Right atrium auricular region (tissue), 2 donors: Measurements from ENCODE around the gene BABAM2. TPM values are rescaled to one million over a fixed set of nuclear protein-coding genes. Genes with fewer than 3 reads are reported as not detected.

Source experiments
- DNase-seq: peaks from one replicate; pipeline ENCODE4 v3.0.0-alpha.2; 2019; ENCODE audit warnings: low spot score
- H3K27ac ChIP-seq, 2 donors: fragments of 200-600 bp; sonication (generic); 1 replicate in 1 of 2; 2 replicates in 1 of 2; pipeline ENCODE4 v1.5.1; 2016 to 2019
- H3K27me3 ChIP-seq, 2 donors: fragments of 200-600 bp; sonication (generic); one replicate each; pipeline versions ENCODE4 v1.5.1 to v1.6.0; 2017 to 2019
- H3K36me3 ChIP-seq: fragments of 200-600 bp; sonication (generic); one replicate; pipeline ENCODE4 v1.5.1; 2016
- H3K4me1 ChIP-seq, 2 donors: fragments of 200-600 bp; sonication (generic); one replicate each; pipeline versions ENCODE4 v1.5.1 to v1.6.0; 2017 to 2019
- H3K4me3 ChIP-seq, 2 donors: fragments of 200-600 bp; sonication (generic); 1 replicate in 1 of 2; 2 replicates in 1 of 2; pipeline ENCODE4 v1.5.1; 2017 to 2019; ENCODE audit warnings: mild to moderate bottlenecking in 1 of 2, moderate library complexity in 1 of 2
- H3K9me3 ChIP-seq, 2 donors: fragments of 200-600 bp; sonication (generic); one replicate each; pipeline ENCODE4 v1.5.1; 2019
- CTCF ChIP-seq, 2 donors: fragments of 200-600 bp; sonication (generic); IDR thresholded peaks; one replicate each; pipeline ENCODE4 v1.5.1; 2019; ENCODE audit warnings: antibody characterized with exemption in 2 of 2
- total RNA-seq, 2 donors: library from RNA; depleted of rRNA; stranded (reverse); fragments of >200 nt; gene quantifications; one replicate each; pipeline ENCODE4 v1.1.0, GENCODE V29; 2016

The BABAM2 gene
- total RNA-seq, 2 donors from 2014 or later, result 58.8 to 60.6 TPM

GRCh38 chr2:28063492-28063962 lies 173.0 kb downstream of the BABAM2 start:
- Histone ChIP-seq H3K36me3 (no peaks in the 10 kb centered on the region), H3K27me3 (no peaks in the 10 kb centered on the region), H3K4me1 (no peaks in the 10 kb centered on the region), H3K4me3 (no peak overlapping the region), H3K27ac (no peak overlapping the region), H3K9me3 (no peaks in the 10 kb centered on the region)
- TF ChIP-seq CTCF (IDR thresholded peaks at IDR 0.05), result no peak
- no peak for DNase-seq

GRCh38 chr2:28067602-28068001 lies 177.1 kb downstream of the BABAM2 start:
- H3K9me3 ChIP-seq, result no peaks in the 10 kb centered on the region
- no peak overlapping the region for H3K27ac ChIP-seq
- no peaks in the 10 kb centered on the region for H3K27me3 ChIP-seq
- no peak overlapping the region for H3K4me3 ChIP-seq
- TF ChIP-seq CTCF (IDR thresholded peaks at IDR 0.05), result no peak
- no peak for DNase-seq
- H3K36me3 ChIP-seq, result no peaks in the 10 kb centered on the region
- peaks cover 0 to 4% of the 10 kb centered on the region in 2 donors for H3K4me1 ChIP-seq

GRCh38 chr2:28068088-28068487 lies 177.6 kb downstream of the BABAM2 start:
- no peaks in the 10 kb centered on the region for H3K27me3 ChIP-seq
- no peak for TF ChIP-seq CTCF (IDR thresholded peaks at IDR 0.05)
- no peak overlapping the region for H3K4me3 ChIP-seq
- no peaks in the 10 kb centered on the region for H3K36me3 ChIP-seq
- peaks cover 0 to 4% of the 10 kb centered on the region in 2 donors for H3K4me1 ChIP-seq
- no peak for DNase-seq
- no peak overlapping the region for H3K27ac ChIP-seq
- no peaks in the 10 kb centered on the region for H3K9me3 ChIP-seq

- Histone ChIP-seq H3K27ac (no peak overlapping the region), H3K9me3 (no peaks in the 10 kb centered on the region), H3K27me3 (no peaks in the 10 kb centered on the region), H3K4me3 (no peak overlapping the region), H3K36me3 (no peaks in the 10 kb centered on the region), H3K4me1 (peaks cover 0 to 4% of the 10 kb centered on the region in 2 donors)
- no peak for TF ChIP-seq CTCF (IDR thresholded peaks at IDR 0.05)
- no peak for DNase-seq
Measured at GRCh38 chr2:28068527-28068926, 178.0 kb downstream of the BABAM2 start.

GRCh38 chr2:28071221-28071620 lies 180.7 kb downstream of the BABAM2 start:
- H3K4me1 ChIP-seq, result peaks cover 0 to 4% of the 10 kb centered on the region in 2 donors
- no peak for DNase-seq
- no peak overlapping the region for H3K4me3 ChIP-seq
- TF ChIP-seq CTCF (IDR thresholded peaks at IDR 0.05), result no peak
- H3K36me3 ChIP-seq, result no peaks in the 10 kb centered on the region
- no peak overlapping the region for H3K27ac ChIP-seq
- no peaks in the 10 kb centered on the region for H3K9me3 ChIP-seq
- H3K27me3 ChIP-seq, result no peaks in the 10 kb centered on the region

GRCh38 chr2:28074137-28074536 lies 183.6 kb downstream of the BABAM2 start:
- Histone ChIP-seq H3K4me3 (no peak overlapping the region), H3K9me3 (no peaks in the 10 kb centered on the region), H3K27me3 (no peaks in the 10 kb centered on the region), H3K4me1 (peaks cover 0 to 4% of the 10 kb centered on the region in 2 donors), H3K27ac (no peak overlapping the region), H3K36me3 (no peaks in the 10 kb centered on the region)
- TF ChIP-seq CTCF (IDR thresholded peaks at IDR 0.05), result no peak
- DNase-seq, result no peak
